Measurements from ENCODE around the gene SLC6A18.
"Not testable (repeated sequence)": the region's sequence is repeated elsewhere in the genome, so short reads cannot be mapped to it uniquely, and the experiment has no call there.

DNA sequence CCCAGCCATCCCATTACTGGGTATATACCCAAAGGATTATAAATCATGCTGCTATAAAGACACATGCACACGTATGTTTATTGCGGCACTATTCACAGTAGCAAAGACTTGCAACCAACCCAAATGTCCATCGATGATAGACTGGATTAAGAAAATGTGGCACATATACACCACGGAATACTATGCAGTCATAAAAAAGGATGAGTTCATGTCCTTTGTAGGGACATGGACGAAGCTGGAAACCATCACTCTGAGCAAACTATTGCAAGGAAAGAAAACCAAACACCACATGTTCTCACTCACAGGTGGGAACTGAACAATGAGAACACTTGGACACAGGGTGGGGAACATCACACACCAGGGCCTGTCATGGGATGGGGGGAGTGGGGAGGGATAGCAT, 42.3 kb downstream of the SLC6A18 start:
- TF ChIP-seq, protein P1, sequence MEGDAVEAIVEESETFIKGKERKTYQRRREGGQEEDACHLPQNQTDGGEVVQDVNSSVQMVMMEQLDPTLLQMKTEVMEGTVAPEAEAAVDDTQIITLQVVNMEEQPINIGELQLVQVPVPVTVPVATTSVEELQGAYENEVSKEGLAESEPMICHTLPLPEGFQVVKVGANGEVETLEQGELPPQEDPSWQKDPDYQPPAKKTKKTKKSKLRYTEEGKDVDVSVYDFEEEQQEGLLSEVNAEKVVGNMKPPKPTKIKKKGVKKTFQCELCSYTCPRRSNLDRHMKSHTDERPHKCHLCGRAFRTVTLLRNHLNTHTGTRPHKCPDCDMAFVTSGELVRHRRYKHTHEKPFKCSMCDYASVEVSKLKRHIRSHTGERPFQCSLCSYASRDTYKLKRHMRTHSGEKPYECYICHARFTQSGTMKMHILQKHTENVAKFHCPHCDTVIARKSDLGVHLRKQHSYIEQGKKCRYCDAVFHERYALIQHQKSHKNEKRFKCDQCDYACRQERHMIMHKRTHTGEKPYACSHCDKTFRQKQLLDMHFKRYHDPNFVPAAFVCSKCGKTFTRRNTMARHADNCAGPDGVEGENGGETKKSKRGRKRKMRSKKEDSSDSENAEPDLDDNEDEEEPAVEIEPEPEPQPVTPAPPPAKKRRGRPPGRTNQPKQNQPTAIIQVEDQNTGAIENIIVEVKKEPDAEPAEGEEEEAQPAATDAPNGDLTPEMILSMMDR (IDR thresholded peaks at IDR 0.05; ENCODE audit: poor library complexity) = not testable (repeated sequence)
- TF ChIP-seq EZH2 (IDR thresholded peaks at IDR 0.05; ENCODE audit: borderline replicate concordance); EZH2phosphoT487 (IDR thresholded peaks at IDR 0.05; ENCODE audit: low read depth, severe bottlenecking, unreplicated experiment): not testable (repeated sequence)

Measured in hepatocyte (in vitro differentiated cells).